BLaER1 treated with 17β-estradiol and CSF1 and Interleukin-3, amounts not matched to agents 10 nM and 100 nM (cell line): Measurements from ENCODE around the gene TP73.

Experiments used
- H3K27ac ChIP-seq, 11 experiments: shearing (Covaris generic); formaldehyde crosslinking; 2 replicates each; pipeline ENCODE4 v1.8.1; 2022
- H3K27me3 ChIP-seq, 11 experiments: shearing (Covaris generic); formaldehyde crosslinking; 2 replicates each; pipeline ENCODE4 v1.8.1; 2022
- H3K36me3 ChIP-seq, 11 experiments: shearing (Covaris generic); formaldehyde crosslinking; 2 replicates each; pipeline ENCODE4 v1.8.1; 2022
- H3K4me1 ChIP-seq, 10 experiments: shearing (Covaris generic); formaldehyde crosslinking; 2 replicates each; pipeline ENCODE4 v1.8.1; 2022
- H3K4me2 ChIP-seq, 11 experiments: shearing (Covaris generic); formaldehyde crosslinking; 2 replicates each; pipeline ENCODE4 v1.8.1; 2022
- H3K4me3 ChIP-seq, 10 experiments: shearing (Covaris generic); formaldehyde crosslinking; 2 replicates each; pipeline ENCODE4 v1.8.1; 2022
- H3K9ac ChIP-seq, 11 experiments: shearing (Covaris generic); formaldehyde crosslinking; 2 replicates each; pipeline ENCODE4 v1.8.1; 2022
- H3K9me3 ChIP-seq, 11 experiments: shearing (Covaris generic); formaldehyde crosslinking; replicated peaks in 1 of 11; 2 replicates each; pipeline ENCODE4 v1.8.1; 2022
- H4K20me1 ChIP-seq, 11 experiments: shearing (Covaris generic); formaldehyde crosslinking; 2 replicates each; pipeline ENCODE4 v1.8.1; 2022
- Cebpa-rat ChIP-seq, 11 experiments: shearing (Covaris generic); IDR thresholded peaks; 2 replicates each; pipeline ENCODE4 v1.8.1; 2022

The TP73 gene

DNA sequence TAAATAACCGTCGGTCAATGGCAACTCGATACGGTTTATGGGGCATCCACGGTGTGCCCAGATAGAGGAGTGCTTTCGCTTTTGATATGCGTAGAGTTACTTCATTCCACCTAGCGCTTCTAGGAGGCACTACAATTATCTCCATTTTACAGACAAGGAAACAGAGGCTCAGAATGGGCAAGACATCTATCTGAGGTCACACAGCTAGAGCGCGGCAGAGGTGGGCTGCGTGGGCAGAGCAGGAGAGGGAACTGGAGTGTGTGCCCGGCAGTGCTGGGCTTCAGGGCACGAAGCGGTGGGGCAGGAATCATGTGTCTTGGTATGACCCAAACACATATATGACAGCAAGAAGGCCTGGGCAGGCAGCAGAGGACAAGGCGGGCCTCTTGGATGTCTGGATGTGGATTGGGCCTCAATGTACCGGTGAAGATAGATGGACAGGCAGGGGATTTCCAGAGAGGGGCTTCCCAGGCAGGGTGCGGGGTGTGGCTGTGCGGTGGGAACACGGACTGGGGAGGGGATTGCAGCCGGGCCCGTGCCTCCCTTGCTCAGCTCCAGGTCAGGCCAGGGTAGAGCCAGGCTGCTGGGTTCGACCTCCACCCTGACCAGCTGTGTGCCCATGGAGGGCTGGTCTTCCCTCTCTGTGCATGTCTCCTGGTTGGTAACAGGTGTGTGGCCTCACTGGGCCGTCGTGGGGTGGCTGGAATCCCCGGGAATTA, 21.2 kb downstream of the TP73 start:
- no peak for TF ChIP-seq Cebpa-rat (IDR thresholded peaks at IDR 0.05)
- H3K4me1 ChIP-seq: peaks cover 90 to 100% (median 99%) of the 10 kb centered on the region in 10 experiments
- no peaks in the 10 kb centered on the region for H3K9me3 ChIP-seq
- no peaks in the 10 kb centered on the region for H4K20me1 ChIP-seq
- peak overlapping the region; percentile 59 to 96 (median 88) for H3K4me2 ChIP-seq
- no peaks in the 10 kb centered on the region for H3K36me3 ChIP-seq
- peak overlapping the region in 9 of 11 experiments; percentile 12 to 66 (median 56); a peak in 15 of 22 replicates for H3K9ac ChIP-seq
- H3K27me3 ChIP-seq: no peaks in the 10 kb centered on the region
- no peak overlapping the region for H3K4me3 ChIP-seq
- H3K27ac ChIP-seq: peak overlapping the region in 9 of 11 experiments; percentile 60 to 100 (median 86); a peak in 18 of 22 replicates

DNA sequence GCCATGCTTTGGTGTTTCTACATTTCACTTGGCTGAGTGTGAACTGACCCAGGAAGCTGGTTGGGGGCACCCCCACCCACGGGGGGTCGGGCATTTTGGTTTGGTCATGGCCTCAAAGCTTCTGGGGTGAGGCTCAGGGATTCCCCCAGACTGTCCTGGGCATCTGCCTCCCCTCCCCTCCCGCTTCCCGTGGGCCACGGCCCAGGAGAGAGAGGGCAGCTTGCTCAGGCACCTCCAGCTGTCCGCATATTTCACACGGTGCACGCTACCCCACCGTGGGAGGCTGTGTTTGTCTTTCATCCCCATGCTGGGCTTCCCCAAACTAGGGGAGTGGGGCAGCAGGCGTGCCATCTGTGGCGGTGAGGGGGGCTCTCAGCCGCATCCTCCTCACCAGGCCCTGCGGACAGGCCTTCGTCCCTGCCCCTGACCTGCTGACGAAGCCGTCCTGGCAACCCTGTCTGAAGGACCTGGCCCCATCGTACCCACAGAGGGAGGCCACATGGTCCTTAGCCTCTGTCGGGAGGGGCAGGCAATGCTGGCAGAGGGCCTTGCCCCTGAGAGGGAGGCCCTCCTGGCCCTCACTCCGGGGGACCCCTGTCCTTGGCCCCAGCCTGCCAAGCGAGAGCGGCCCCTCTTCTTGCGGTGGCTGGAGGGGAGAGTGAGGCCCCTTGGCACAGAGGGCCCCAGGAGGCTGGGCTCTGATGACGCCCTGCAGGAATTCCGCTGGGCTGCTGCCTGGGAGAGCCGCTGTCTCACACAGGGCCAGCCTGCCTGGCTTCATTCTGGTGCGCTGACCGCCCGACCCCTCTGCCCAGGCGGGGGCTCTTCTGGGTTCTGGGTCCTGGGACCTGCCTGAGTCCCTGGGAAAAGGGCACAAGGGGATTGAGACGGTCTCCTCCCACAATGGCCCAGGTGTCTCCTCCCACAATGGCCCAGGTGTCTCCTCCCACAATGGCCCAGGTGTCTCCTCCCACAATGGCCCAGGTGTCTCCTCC, 22.1 kb downstream of the TP73 start:
- H3K4me3 ChIP-seq: no peak overlapping the region
- peak overlapping the region; percentile 32 to 96 (median 88) for H3K4me2 ChIP-seq
- no peaks in the 10 kb centered on the region for H3K9me3 ChIP-seq
- no peak for TF ChIP-seq Cebpa-rat (IDR thresholded peaks at IDR 0.05)
- H3K27me3 ChIP-seq: no peaks in the 10 kb centered on the region
- H3K9ac ChIP-seq: peak overlapping the region in 10 of 11 experiments; percentile 12 to 66 (median 54); a peak in 16 of 22 replicates
- no peaks in the 10 kb centered on the region for H3K36me3 ChIP-seq
- H4K20me1 ChIP-seq: no peaks in the 10 kb centered on the region
- H3K4me1 ChIP-seq: peaks cover 90 to 100% (median 99%) of the 10 kb centered on the region in 10 experiments
- peak overlapping the region in 10 of 11 experiments; percentile 25 to 100 (median 82); a peak in 18 of 22 replicates for H3K27ac ChIP-seq

- H3K4me2 ChIP-seq: peak overlapping the region; percentile 84 to 97 (median 93)
- no peaks in the 10 kb centered on the region for H3K9me3 ChIP-seq
- H3K4me1 ChIP-seq: peaks cover 97 to 100% (median 99%) of the 10 kb centered on the region in 10 experiments
- no peaks in the 10 kb centered on the region for H4K20me1 ChIP-seq
- H3K27ac ChIP-seq: peak overlapping the region in 10 of 11 experiments; percentile 94 to 100 (median 99); a peak in 19 of 22 replicates
- TF ChIP-seq Cebpa-rat (IDR thresholded peaks at IDR 0.05): no peak
- no peaks in the 10 kb centered on the region for H3K36me3 ChIP-seq
- no peaks in the 10 kb centered on the region; a peak in 1 of 22 replicates for H3K27me3 ChIP-seq
- peak overlapping the region in 10 of 11 experiments; percentile 79 to 98 (median 90); a peak in 18 of 22 replicates for H3K9ac ChIP-seq
- peak overlapping the region in 3 of 10 experiments; percentile 4 to 23 (median 21); a peak in 2 of 20 replicates for H3K4me3 ChIP-seq
Observed at GRCh38 chr1:3675436-3675835, 23.1 kb downstream of the TP73 start.

DNA sequence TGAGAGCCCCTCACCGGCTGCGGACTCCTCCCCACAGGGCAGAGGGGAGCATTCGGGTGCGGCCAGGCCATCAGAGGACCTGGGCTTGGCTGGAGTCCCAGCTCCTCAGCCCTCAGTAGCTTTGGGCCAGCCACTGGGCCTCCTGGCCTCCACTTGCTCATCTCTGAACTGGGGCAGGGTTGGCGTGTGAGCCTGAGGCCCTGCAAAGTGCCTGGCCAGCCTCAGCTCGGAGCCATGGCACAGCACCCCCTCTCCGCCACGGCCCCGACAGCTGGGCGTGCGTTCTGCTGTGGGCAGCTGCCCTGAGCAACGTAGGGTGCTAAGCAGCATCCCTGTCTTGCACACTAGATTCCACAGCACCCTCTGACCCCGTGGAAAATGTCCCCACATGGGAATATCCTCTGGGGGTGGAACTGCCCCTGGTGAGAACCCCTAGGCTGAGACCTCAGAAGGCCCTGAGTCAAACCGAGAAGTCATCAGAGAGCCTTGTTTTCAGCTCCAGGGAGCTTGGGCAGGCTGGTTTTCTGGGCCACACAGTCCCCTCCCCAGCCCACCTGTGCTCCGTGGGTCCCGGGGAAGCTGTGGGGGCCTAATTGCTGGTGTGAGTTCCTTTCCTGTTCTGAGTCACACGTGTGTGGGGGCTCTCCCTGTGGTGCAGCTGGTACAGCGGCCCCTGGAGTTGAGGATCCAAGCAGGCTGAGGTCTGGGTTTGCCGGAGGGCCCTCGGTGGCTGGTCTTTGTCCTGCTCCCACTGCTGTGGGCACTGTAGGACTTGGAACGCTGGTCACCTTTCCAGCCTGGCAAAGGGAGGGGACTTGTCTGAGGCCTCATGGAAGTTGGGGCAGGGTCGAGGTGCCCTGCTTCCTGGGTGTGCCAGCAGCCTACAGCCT, 24.5 kb downstream of the TP73 start:
- peak overlapping the region in 8 of 10 experiments; percentile 9 to 65 (median 50); a peak in 13 of 20 replicates for H3K4me3 ChIP-seq
- no peaks in the 10 kb centered on the region; a peak in 1 of 22 replicates for H3K27me3 ChIP-seq
- no peaks in the 10 kb centered on the region for H3K36me3 ChIP-seq
- no peaks in the 10 kb centered on the region for H4K20me1 ChIP-seq
- H3K4me2 ChIP-seq: peak overlapping the region; percentile 84 to 97 (median 93)
- peak overlapping the region; percentile 85 to 100 (median 99) for H3K27ac ChIP-seq
- TF ChIP-seq Cebpa-rat (IDR thresholded peaks at IDR 0.05): no peak
- no peaks in the 10 kb centered on the region for H3K9me3 ChIP-seq
- peak overlapping the region; percentile 78 to 98 (median 90) for H3K9ac ChIP-seq
- peaks cover 95 to 100% (median 99%) of the 10 kb centered on the region in 10 experiments for H3K4me1 ChIP-seq

GRCh38 chr1:3677484-3677883, 25.2 kb downstream of the TP73 start:
- no peaks in the 10 kb centered on the region; a peak in 1 of 22 replicates for H3K27me3 ChIP-seq
- H3K9ac ChIP-seq: peak overlapping the region; percentile 78 to 98 (median 90)
- peak overlapping the region; percentile 85 to 100 (median 99) for H3K27ac ChIP-seq
- peak overlapping the region in 7 of 10 experiments; percentile 32 to 65 (median 51); a peak in 11 of 20 replicates for H3K4me3 ChIP-seq
- no peaks in the 10 kb centered on the region for H3K9me3 ChIP-seq
- H4K20me1 ChIP-seq: no peaks in the 10 kb centered on the region
- peaks cover 88 to 100% (median 99%) of the 10 kb centered on the region in 10 experiments for H3K4me1 ChIP-seq
- H3K4me2 ChIP-seq: peak overlapping the region; percentile 84 to 97 (median 93)
- H3K36me3 ChIP-seq: no peaks in the 10 kb centered on the region
- TF ChIP-seq Cebpa-rat (IDR thresholded peaks at IDR 0.05): peak; percentile 54 to 99 (median 98); a peak in 21 of 22 replicates

DNA sequence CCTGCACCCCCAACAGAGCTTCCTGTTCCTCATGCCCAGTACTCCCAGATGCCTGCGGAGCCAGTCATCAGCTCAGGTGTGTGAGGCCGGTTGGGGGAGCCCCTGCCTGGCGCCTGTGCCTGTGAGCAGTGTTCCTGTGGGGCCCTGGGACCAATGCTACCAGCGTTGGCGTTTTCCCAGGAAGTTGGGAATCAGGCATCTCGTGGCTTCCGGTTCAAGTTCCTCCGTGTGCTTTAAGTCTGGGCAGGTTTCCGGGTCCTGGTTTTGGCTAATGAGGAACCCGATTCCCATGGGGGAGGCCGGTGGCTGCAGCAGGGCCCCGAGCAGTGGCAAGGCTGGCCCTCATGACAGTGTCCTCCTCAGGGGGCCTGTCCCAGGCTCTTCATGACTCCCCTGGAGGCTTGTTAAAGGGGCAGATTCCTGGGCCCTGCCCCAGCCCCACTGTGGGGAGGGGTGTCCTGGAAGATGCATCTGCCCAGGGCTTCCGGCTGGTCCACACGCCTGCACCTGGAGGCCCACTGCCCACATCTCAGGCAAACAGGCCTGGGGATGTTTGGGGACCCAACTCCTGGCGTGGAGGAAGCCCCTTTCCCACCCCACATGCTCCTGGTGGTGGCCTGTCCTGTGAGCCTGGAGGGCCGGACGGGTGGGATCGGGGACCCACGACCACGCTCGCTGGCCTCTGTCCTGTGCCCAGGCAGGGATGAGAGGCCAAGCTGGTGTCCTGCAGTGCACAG, 26.2 kb downstream of the TP73 start:
- Histone ChIP-seq H3K4me3 (peak overlapping the region in 7 of 10 experiments; percentile 20 to 54 (median 31); a peak in 12 of 20 replicates), H3K9ac (peak overlapping the region; percentile 30 to 98 (median 90); a peak in 21 of 22 replicates), H3K27ac (peak overlapping the region; percentile 85 to 100 (median 99))

DNA sequence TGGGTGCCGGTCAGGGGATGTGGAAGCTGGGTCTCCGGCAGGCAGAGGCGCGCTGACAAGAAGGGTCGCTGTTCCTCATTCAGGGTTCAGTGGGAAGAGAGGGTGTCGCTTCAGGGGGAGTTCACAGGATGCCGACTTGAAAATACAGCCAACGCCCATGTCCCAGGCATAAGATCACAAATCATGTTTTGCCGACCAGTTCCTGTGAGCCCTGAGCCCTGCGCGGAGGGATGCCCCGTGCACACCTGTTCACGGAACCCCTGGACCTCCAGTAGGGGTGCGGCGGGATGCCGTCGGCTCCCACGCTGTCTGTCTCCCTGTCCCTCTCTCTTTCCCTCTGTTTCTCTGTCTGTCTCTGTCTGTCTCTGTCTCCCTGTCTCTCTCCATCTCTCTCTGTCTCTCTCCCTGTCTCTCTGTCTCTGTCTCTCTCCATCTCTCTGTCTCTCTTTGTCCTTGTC, 26.8 kb downstream of the TP73 start:
- H3K9me3 ChIP-seq: no peaks in the 10 kb centered on the region
- peak overlapping the region; percentile 30 to 98 (median 90); a peak in 20 of 22 replicates for H3K9ac ChIP-seq
- no peaks in the 10 kb centered on the region for H4K20me1 ChIP-seq
- peak overlapping the region in 7 of 10 experiments; percentile 20 to 54 (median 31); a peak in 8 of 20 replicates for H3K4me3 ChIP-seq
- H3K27me3 ChIP-seq: no peaks in the 10 kb centered on the region; a peak in 1 of 22 replicates
- no peak for TF ChIP-seq Cebpa-rat (IDR thresholded peaks at IDR 0.05)
- no peaks in the 10 kb centered on the region for H3K36me3 ChIP-seq
- peak overlapping the region in 10 of 11 experiments; percentile 94 to 100 (median 99); a peak in 21 of 22 replicates for H3K27ac ChIP-seq
- peaks cover 76 to 99% (median 97%) of the 10 kb centered on the region in 10 experiments for H3K4me1 ChIP-seq
- H3K4me2 ChIP-seq: peak overlapping the region; percentile 84 to 97 (median 93)

More for the DNA sequence above, 26.2 kb downstream of the TP73 start:
- Histone ChIP-seq H3K4me2 (peak overlapping the region; percentile 84 to 97 (median 93)), H3K9me3 (no peaks in the 10 kb centered on the region), H3K27me3 (no peaks in the 10 kb centered on the region; a peak in 1 of 22 replicates), H3K4me1 (peaks cover 78 to 99% (median 97%) of the 10 kb centered on the region in 10 experiments), H3K36me3 (no peaks in the 10 kb centered on the region), H4K20me1 (no peaks in the 10 kb centered on the region)
- no peak for TF ChIP-seq Cebpa-rat (IDR thresholded peaks at IDR 0.05)
